Stimulated activated CD8-positive, alpha-beta memory T cell treated with anti-CD3 and anti-CD28 coated beads, Interleukin-12 subunit alpha, Interleukin-12 subunit beta, amount 100 ng/mL, for 24 hours (primary cell): ENCODE measurements around the gene SYNE1.
"Not testable (repeated sequence)": the region's sequence is repeated elsewhere in the genome, so short reads cannot be mapped to it uniquely, and the experiment has no call there.

ENCODE experiments used
- DNase-seq: peaks from one replicate; pipeline ENCODE4 v3.0.0-alpha.2; 2020; ENCODE audit errors: extremely low read depth

Gene SYNE1

DNA sequence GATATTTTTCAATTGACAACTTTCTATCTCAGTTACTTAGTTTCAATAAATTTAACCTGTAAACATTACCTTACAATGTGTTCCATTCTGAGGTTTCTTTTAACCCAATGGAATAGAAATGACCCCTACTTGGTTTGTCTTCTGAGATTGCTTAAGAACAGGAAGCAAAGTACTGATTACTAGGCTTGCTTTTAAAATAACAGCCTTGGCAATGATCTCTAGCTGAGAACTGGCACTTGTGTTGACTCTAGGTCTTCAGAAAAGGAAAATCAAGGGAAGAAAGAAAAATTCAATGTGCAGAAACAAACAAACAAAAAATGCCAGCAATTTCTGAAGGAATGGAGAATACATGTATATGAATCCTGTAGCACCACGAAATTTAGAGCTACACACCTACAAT is 66.1 kb downstream of the SYNE1 start:
- DNase-seq, result no peak

- no peak for DNase-seq
Measured at GRCh38 chr6:152566103-152566875, 70.9 kb downstream of the SYNE1 start.

- DNase-seq, result no peak
Measured at GRCh38 chr6:152563177-152563576, 74.0 kb downstream of the SYNE1 start.

DNA sequence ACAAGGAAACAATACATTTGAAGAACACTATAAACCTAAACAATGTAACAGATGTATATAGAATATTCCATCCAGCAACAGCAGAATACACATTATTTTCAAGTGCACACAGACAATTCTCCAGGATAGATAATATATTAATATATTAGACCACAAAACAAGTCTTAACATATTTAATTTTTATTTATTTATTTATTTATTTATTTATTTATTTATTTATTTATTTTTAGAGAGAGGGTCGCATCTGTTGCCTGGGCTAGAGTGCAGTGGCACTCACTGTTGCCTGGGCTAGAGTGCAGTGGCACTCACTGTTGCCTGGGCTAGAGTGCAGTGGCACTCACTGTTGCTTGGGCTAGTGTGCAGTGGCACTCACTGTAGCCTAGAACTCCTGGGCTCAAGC is 78.4 kb downstream of the SYNE1 start:
- DNase-seq, result not testable (repeated sequence)

GRCh38 chr6:152557502-152557901 is 79.7 kb downstream of the SYNE1 start:
- no peak for DNase-seq

DNA sequence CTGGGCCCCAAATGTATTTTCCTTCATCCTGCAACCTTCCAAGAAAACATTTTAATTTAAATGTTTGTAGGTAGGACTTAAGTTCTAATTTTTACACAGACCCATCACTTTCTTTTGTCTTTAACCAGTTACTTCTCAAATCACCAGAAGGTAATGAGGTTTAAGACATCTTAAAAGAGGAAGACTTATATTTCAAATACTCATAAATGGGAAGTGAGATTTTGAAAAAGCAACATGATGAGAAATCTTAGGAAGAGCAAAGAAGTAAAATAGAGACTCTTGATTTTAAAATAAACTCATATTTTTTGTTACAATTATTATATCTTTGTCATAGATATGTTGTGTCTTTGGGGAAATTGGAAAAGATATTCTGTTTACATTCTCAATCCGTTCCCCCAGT is 82.3 kb downstream of the SYNE1 start:
- no peak for DNase-seq

- DNase-seq, result no peak
Measured at GRCh38 chr6:152552616-152553209, 84.4 kb downstream of the SYNE1 start.

DNA sequence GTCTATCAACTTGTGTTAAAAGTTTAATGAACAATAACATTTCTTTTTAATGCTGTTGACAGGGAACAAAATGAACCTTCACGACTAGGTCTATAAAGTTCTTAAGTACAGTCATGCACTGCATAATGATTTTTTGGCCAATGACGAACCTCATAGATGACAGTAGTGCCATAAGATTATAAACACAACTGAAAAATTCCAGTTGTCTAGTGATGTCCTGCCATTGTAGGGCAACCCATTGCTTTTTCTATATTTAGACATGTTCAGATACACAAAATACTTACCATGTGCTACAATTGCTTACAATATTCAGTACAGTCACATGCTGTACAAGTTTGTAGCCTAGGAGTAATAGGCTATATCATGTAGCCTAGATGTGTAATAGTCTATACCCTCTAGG is 93.6 kb downstream of the SYNE1 start:
- no peak for DNase-seq

DNA sequence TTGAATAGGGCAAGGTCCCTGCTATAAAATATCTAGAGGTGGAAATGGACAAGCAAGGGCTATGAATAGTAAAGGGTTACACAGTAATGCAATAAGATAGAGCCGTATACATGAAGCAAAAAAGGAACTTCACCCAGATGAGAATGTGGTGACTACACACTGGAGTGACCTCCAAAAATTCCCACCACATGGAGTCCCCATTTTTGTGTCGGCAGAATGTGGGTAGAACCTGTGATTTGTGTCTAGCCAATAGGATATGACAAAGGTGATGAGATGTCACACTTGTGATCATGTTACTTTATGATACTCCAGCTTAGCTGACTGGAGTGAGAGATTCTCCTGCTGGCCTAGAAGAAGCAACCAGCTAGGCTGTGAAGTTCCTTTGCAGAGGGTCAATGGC is 96.8 kb downstream of the SYNE1 start:
- DNase-seq, result no peak

DNA sequence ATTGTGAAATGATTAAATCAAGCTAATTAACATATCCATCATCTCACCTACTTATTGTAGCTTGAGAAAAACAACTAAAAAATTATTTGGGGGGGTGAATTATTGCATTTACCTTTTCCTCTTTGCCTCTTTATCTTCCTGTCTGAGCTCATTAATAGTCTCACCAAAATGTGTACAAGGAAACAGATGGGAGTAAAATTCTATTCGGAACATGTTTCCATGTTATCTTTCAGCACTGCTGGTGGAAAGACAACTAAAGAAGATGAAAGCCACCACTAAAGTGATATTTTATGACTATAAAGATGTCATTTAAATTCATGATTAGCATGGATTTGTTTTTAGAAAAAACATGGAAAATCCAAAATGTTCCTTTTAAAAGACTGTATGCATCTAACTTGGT is 102.6 kb downstream of the SYNE1 start:
- DNase-seq, result no peak

GRCh38 chr6:152532556-152533422 is 104.4 kb downstream of the SYNE1 start:
- no peak for DNase-seq

DNA sequence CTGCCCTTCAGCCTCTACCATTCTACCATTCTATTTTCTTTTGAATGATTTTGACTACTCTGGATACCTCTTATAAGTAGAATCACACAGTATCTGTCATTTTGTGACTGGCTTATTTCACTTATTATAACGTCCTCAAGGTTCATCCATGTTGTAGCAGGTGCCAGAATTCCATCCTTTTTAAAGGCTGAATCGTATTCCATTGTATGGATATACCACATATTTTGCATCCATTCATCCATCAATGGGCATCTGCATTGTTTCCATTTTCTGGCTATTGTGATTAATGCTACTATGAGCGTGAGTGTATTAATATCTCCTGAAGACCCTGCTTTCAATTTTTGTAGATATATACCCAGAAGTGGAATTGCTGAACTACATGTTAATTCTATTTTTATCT is 105.5 kb downstream of the SYNE1 start:
- DNase-seq, result no peak

DNA sequence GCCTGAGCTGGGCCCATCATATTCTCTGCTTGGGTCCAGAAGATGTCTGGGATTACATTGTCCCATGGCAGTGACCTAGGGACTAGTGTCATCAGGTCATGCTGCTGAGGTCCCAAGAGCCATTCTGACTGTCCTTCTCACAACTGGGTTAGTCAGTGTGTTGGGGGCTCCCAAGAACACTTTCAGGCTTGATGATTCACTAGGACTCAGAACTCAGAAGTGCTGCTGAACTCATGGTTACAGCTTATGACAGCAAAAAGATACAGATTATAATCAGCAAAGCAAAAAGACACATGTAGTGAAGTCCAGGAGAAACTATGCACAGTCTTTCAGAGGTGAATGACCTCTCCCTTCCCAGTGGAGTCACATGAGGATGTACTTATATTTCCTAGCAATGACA is 107.8 kb downstream of the SYNE1 start:
- no peak for DNase-seq

DNA sequence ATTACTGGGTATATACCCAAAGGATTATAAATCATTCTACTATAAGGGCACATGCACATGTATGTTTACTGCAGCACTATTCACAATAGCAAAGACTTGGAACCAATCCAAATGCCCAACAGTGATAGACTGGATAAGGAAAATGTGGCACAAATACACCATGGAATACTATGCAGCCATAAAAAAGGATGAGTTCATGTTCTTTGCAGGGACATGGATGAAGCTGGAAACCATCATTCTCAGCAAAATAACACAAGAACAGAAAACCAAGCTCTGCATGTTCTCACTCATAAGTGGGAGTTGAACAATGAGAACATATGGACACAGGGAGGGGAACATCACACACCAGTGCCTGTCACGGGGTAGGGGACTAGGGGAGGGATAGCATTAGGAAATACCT is 123.0 kb downstream of the SYNE1 start:
- not testable (repeated sequence) for DNase-seq

DNA sequence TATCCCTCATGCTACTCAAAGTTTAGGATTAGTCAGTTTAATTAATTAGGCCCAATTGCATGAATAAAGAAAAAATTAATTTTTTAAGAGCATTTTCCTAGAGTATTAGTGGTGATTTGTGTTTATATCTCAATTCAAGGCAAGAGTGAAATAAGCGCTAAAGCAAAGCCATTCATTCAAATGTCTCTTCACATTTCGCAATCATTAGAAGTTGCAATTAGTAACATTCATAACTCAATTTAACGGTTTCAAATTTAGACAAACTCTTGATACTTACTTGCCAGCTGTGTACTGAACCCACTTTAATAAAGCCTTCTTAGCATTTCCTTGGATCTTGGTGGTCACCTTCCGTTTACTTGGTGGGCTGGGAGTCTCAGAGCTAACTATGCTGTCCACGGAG is 127.2 kb downstream of the SYNE1 start:
- DNase-seq, result no peak

GRCh38 chr6:152508477-152508876 is 128.7 kb downstream of the SYNE1 start:
- DNase-seq, result no peak

DNA sequence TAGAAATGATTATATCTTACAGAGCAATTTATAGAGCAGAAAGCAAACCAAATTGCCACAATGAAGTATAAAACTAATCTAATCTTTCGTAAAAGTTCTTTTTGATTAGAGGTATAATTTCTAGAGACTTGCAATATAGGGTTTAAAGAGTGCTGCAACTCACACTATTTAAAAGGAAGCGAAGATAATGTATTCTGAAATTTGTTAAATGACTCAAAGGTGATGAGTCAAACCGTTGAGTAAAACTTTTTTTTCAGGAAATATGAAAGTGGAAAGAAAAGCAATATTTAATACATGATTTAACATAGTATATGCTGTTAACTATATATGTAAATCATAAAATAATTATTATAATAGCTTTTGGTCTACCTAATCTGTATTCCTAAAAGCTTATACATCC is 133.6 kb downstream of the SYNE1 start:
- DNase-seq, result no peak

- no peak for DNase-seq
Measured at GRCh38 chr6:152502421-152503188, 134.6 kb downstream of the SYNE1 start.

DNA sequence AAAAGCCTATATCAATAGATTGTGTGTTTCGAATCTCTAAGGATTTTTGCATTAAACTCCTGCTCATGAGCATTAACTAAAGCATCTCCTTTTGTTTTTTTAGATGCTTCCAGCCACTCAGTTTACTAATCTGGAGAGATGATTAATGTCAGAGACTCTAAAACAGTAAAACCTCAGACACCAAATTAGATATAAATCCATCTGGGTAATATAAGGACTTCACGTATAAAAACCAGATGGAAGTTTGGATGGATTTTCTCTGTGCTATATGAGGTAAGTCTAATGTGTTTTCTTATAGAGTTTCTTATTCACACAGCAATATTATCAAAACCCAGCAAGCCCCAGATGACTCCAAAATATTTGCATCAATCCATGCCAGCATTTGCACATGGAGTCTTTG is 137.2 kb downstream of the SYNE1 start:
- no peak for DNase-seq

DNA sequence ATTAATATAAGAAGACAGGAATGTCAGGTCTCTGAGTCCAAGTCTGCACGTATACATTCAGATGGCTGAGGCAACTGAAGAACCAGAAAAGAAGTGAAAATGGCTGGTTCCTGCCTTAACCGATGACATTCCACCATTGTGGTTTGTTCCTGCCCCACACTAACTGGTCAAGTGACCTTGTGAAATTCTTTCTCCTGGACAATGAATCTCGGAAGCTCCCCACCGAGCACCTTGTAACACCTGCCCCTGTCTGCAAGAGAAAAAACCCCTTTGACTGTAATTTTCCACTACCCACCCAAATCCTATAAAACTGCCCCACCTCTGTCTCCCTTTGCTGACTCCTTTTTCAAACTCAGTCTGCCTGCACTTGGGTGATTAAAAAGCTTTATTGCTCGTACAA is 140.4 kb downstream of the SYNE1 start:
- DNase-seq, result no peak

- DNase-seq, result not testable (repeated sequence)
Measured at GRCh38 chr6:152495456-152495855, 141.7 kb downstream of the SYNE1 start.

DNA sequence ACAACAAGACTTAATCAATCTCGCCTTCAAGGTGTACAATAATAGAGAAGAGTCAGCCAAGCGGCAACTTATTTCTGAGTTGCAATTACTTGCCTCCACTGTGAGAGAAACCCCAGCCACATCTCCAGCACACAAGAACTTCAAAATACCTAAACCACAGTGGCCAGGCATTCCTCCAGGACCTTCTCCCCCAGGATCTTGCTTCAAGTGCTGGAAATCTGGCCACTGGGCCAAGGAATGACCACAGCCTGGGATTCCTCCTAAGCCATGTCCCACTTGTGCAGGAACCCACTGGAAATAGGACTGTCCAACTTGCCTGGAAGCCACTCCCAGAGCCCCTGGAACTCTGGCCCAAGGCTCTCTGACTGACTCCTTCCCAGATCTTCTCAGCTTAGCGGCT is 144.9 kb downstream of the SYNE1 start:
- DNase-seq, result not testable (repeated sequence)
